Activated CD4-positive, alpha-beta T cell treated with anti-CD3 and anti-CD28 coated beads, Interleukin-2, amount 10 ng/mL, durations not matched to agents 7 days and 5 days (primary cell): ENCODE results near the gene UPK2. TPM values are rescaled to one million over a fixed set of nuclear protein-coding genes. Genes with fewer than 3 reads are reported as not detected.
A peak's percentile ranks its signal among the peaks of the same experiment; 100 is the strongest.
"Not testable (repeated sequence)": the region's sequence is repeated elsewhere in the genome, so short reads cannot be mapped to it uniquely, and the experiment has no call there.

ENCODE experiments used
- CTCF ChIA-PET: fragments of 350-600 bp; sonication (Branson Sonifier 250); formaldehyde crosslinking; loops from one replicate; lab custom pipeline; 2021; ENCODE audit warnings: antibody characterized with exemption; lab: Charles Lee
- POLR2A ChIA-PET: fragments of 350-600 bp; sonication (Branson Sonifier 250); formaldehyde crosslinking; loops from one replicate; lab custom pipeline; 2021; ENCODE audit warnings: antibody characterized with exemption; lab: Charles Lee
- DNase-seq: peaks from one replicate; pipeline ENCODE4 v3.0.0-alpha.2; 2020
- H3K27ac Mint-ChIP-seq: one replicate; pipeline ENCODE4 v1.8.0; 2021; ENCODE audit warnings: mild to moderate bottlenecking, moderate library complexity, mixed read lengths
- H3K27me3 Mint-ChIP-seq: one replicate; pipeline ENCODE4 v1.8.0; 2021; ENCODE audit warnings: mixed read lengths
- H3K36me3 Mint-ChIP-seq: one replicate; pipeline ENCODE4 v1.8.0; 2021; ENCODE audit warnings: low read depth, mixed read lengths
- H3K4me1 Mint-ChIP-seq: one replicate; pipeline ENCODE4 v1.8.0; 2021; ENCODE audit warnings: mixed read lengths
- H3K4me3 Mint-ChIP-seq: one replicate; pipeline ENCODE4 v1.8.0; 2021; ENCODE audit warnings: mild to moderate bottlenecking, moderate library complexity, mixed read lengths
- H3K9me3 Mint-ChIP-seq: one replicate; pipeline ENCODE4 v1.8.0; 2021; ENCODE audit warnings: mixed read lengths
- total RNA-seq, 2 experiments: library from RNA; stranded (reverse); gene quantifications; one replicate each; pipeline ENCODE4 v1.2.3, GENCODE V29; 2021

UPK2 gene
- total RNA-seq, 2 experiments from 2014 or later: 0.60 TPM; not detected in 1

DNA sequence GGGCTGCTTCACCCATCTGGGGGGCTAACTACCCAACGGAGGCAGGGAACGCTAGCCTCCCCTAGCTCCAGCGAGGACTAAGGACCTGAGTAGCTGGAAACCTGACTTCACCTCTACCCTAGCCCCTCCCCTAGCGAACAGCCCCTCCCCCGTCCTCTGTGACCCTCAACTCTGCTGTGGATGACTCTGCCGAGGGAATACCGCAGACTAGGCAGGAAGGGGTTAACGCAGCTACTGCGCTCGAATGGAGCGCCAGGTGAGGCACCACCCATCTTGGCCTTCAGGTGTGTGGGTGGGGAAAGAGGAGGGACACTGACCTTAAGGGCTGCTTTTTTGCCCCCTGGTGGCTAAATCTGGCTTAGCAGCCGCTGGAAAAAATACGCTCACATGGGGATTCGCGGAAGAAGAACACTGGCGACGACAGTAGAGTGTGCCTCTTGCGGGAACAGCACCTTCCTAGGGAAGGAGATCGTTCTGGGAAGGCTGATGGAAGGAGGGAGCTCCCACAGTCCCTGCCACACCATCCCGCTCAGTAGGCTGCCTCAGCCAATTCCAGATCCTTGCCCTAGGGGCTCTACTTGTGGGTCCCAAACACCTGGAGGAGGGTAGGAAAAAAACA, 25.9 kb upstream of the UPK2 start:
- Mint-ChIP-seq H3K36me3 (no peaks in the 10 kb centered on the region), H3K4me3 (peak overlapping the region; percentile 93), H3K27me3 (peaks cover 2% of the 10 kb centered on the region), H3K4me1 (peaks cover 46% of the 10 kb centered on the region), H3K9me3 (no peaks in the 10 kb centered on the region), H3K27ac (peak overlapping the region; percentile 98)
- POLR2A ChIA-PET: interaction anchor here (0.7 kb wide), 1 partner anchor 10 kb away, joined by 4 read pairs; no protein-coding TSS in a partner anchor
- CTCF ChIA-PET: interaction anchor here (0.6 to 5.0 kb wide), 19 partner anchors 9 to 270 kb away, joined by 3 to 53 read pairs (median 5); partner anchors contain the start of genes C2CD2L, CXCR5, DDX6 and UPK2
- peak; percentile 90 for DNase-seq

DNA sequence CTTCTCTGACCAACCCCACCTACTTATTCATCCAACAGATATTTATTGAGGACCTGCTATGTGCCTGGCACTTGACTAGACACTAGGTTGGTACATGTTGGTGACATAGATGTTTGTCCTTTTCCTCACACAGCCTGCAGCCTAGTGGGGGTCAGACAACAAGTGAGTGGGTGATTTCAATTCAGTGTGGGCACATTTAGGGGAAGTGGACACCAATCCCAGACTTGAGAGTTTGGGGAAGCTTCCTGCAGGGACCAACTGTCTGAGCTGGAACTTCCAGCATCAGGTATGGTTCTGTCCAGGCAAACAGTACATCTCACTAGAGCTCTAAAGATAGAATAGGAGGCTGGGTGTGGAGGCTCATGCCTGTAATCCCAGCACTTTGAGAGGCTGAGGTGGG, 24.5 kb upstream of the UPK2 start:
- H3K27me3 Mint-ChIP-seq: no peaks in the 10 kb centered on the region
- H3K27ac Mint-ChIP-seq: no peak overlapping the region
- no peaks in the 10 kb centered on the region for H3K36me3 Mint-ChIP-seq
- peaks cover 41% of the 10 kb centered on the region for H3K4me1 Mint-ChIP-seq
- H3K9me3 Mint-ChIP-seq: no peaks in the 10 kb centered on the region
- no peak overlapping the region for H3K4me3 Mint-ChIP-seq
- DNase-seq: no peak
- ChIA-PET CTCF (interaction anchor here (0.8 to 5.0 kb wide), 8 partner anchors 9 to 242 kb away, joined by 3 to 53 read pairs (median 12); partner anchors contain the start of genes DDX6 and UPK2), POLR2A (no interaction called here)

DNA sequence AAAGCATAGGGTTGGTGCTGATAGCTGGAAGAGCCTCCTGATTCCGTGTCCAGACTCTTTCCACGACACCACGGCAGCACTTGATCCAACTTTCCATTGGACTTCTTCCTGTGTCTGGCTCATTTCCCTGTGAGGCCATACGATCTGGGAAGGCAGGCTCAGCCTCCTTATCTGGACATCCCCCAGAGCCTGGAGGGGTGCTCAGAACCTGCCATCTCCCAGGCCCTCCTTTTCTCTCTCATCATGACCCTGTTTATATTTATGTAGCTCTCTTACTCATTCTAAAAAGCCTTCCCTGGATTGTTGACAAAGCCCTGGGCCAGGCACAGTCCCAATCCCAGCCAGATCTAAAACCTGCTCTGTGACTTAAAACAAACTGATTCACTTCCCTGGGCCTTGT, 22.6 kb upstream of the UPK2 start:
- ChIA-PET CTCF (interaction anchor here (0.6 to 2.7 kb wide), 7 partner anchors 8 to 267 kb away, joined by 3 to 8 read pairs (median 4); partner anchors contain the start of gene BCL9L), POLR2A (no interaction called here)
- no peaks in the 10 kb centered on the region for H3K9me3 Mint-ChIP-seq

DNA sequence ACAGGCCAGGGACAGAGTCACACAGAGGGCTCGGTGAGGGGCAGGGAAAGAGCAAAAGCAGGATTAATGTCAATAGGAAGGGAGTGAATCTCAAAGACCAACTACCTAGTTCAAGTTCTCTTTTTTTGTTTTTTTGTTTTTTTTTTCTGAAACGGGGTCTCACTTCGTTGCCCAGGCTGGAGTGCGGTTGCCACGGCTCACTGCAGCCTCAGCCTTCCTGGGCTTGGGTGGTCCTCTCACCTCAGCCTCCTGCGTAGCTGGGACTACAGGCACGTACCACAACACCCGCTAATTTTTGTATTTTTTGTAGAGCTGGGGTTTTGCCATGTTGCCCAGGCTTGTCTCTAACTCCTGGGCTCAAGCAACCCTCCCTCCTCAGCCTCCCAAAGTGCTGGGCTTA, 20.7 kb upstream of the UPK2 start:
- no peaks in the 10 kb centered on the region for H3K27me3 Mint-ChIP-seq
- no peak overlapping the region for H3K4me3 Mint-ChIP-seq
- no peaks in the 10 kb centered on the region for H3K9me3 Mint-ChIP-seq
- H3K36me3 Mint-ChIP-seq: no peaks in the 10 kb centered on the region
- DNase-seq: no peak
- H3K27ac Mint-ChIP-seq: no peak overlapping the region
- ChIA-PET POLR2A (no interaction called here), CTCF (interaction anchor here (0.6 to 2.7 kb wide), 8 partner anchors 9 to 323 kb away, joined by 3 to 13 read pairs (median 4); partner anchors contain the start of gene BCL9L)
- H3K4me1 Mint-ChIP-seq: peaks cover 42% of the 10 kb centered on the region

More for the DNA sequence above, 22.6 kb upstream of the UPK2 start:
- Mint-ChIP-seq H3K4me3 (no peak overlapping the region), H3K27ac (no peak overlapping the region), H3K27me3 (no peaks in the 10 kb centered on the region), H3K4me1 (peaks cover 26% of the 10 kb centered on the region), H3K36me3 (no peaks in the 10 kb centered on the region)
- DNase-seq: no peak

DNA sequence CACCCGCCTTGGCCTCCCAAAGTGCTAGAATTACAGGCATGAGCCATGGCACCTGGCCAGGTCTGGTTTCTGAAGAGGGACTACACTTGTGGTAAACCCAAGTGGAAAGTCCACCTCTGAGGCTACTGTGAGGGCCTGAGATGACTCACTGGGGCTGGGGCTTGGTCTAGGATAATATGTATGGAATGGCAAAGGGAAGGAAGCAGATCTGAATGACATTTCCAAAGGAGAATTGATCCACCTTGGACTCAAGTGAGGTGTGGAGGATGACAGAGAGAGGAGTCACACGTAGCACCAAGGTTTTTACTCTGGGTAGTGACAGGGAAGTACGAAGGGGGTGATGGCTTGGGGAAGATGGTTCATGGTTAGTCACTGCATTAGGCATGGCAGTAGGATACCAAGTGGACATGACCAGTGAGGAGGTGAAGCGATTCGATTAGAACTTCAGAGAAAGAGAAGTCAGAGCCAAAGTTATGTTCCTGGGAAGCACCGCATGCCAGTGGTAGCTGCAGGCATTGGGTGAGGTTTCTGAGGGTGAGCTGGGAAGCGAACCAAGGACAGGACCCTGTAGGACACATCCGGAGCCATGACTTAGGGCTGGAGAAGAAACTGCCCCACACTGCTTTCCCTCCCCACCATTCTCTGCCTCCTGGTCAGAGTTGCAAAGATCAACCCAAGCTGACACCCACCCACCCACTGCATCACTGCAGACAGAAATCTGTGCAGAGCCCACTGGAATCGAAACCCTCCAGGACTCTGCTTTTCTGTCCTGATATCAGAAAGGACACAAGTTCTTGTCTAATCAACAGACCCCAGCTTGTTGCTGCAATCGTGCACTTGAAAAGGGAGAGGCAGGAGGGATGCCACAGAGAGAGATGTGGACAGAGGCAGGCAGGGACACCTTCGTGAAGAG, 17.4 kb upstream of the UPK2 start:
- no peaks in the 10 kb centered on the region for H3K36me3 Mint-ChIP-seq
- no peak overlapping the region for H3K4me3 Mint-ChIP-seq
- CTCF ChIA-PET: interaction anchor here (1.5 to 6.1 kb wide), 2 partner anchors 9 to 12 kb away, joined by 4 to 53 read pairs; no protein-coding TSS in a partner anchor
- H3K4me1 Mint-ChIP-seq: peaks cover 41% of the 10 kb centered on the region
- no peaks in the 10 kb centered on the region for H3K9me3 Mint-ChIP-seq
- no peak for DNase-seq
- POLR2A ChIA-PET: no interaction called here
- H3K27ac Mint-ChIP-seq: peak overlapping the region; percentile 38
- H3K27me3 Mint-ChIP-seq: no peaks in the 10 kb centered on the region

DNA sequence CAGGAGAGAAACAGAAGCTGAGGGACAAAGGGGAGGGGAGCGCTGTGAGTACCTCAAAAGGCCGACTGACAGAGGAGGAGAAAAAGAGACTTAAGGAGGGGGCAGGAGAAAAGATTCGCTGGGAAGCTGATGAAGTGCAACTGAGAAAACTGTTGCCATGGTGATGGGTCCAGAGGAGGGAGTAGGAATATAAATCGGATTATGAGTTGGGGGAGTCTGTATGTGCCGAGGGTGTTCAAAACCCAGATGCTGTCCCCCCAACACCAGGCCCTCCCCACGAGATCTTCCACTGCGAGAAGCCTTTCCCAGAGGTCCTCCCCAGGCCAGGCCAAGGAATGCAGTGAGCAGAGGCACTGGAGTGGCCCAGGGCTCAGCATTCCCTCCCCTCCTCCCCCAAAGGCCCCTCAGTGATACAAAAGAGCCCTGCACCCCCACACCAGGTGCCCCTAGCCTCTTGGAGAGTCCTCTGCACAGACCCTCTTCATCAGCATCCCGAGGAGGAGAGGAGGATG, 16.6 kb upstream of the UPK2 start:
- Mint-ChIP-seq H3K4me1 (peaks cover 41% of the 10 kb centered on the region), H3K36me3 (no peaks in the 10 kb centered on the region), H3K9me3 (no peaks in the 10 kb centered on the region), H3K4me3 (no peak overlapping the region), H3K27me3 (no peaks in the 10 kb centered on the region), H3K27ac (peak overlapping the region; percentile 38)
- ChIA-PET CTCF (interaction anchor here (1.0 to 6.1 kb wide), 5 partner anchors 10 to 63 kb away, joined by 3 to 53 read pairs (median 4); no protein-coding TSS in a partner anchor), POLR2A (interaction anchor here (0.9 kb wide), 1 partner anchor 9 kb away, joined by 4 read pairs; no protein-coding TSS in a partner anchor)
- no peak for DNase-seq

DNA sequence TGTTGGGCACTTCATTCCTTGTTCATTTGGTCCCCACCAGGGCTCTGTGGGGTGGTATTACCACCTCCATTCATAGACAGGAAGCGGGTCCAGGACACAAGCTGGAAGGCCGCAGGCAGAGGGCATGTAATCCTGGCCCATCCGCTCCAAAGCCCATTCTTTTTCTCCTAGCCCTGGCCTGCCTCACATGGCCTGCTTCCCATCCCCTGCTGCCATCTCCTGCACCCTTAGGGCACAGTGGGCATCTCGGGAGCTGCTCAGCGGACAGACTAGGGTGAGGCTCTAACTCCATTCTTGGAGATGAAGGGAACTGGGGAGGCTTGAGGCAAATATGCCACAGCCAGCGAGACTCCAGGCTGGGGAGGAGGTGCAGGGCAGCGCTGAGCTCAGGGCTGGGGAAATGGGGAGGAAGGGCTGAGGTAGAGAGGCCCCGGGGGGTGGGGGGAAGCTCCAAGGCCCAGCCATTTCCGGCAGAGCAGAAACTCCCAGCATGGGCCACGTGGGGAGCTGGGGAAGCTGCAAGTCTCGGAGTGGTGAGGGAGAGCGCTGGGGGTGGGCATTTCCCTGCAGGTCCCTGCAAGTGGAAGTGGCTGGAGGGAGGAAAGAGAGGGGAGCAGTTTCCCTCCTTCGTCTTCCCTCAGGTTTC, 16.0 kb upstream of the UPK2 start:
- peak overlapping the region; percentile 84 for H3K27ac Mint-ChIP-seq
- peak; percentile 69 for DNase-seq
- no peaks in the 10 kb centered on the region for H3K36me3 Mint-ChIP-seq
- no peaks in the 10 kb centered on the region for H3K27me3 Mint-ChIP-seq
- ChIA-PET CTCF (interaction anchor here (0.6 to 6.1 kb wide), 5 partner anchors 10 to 63 kb away, joined by 3 to 53 read pairs (median 4); no protein-coding TSS in a partner anchor), POLR2A (interaction anchor here (0.9 kb wide), 1 partner anchor 10 kb away, joined by 4 read pairs; no protein-coding TSS in a partner anchor)
- H3K4me3 Mint-ChIP-seq: peak overlapping the region; percentile 30
- peaks cover 43% of the 10 kb centered on the region for H3K4me1 Mint-ChIP-seq
- H3K9me3 Mint-ChIP-seq: no peaks in the 10 kb centered on the region

DNA sequence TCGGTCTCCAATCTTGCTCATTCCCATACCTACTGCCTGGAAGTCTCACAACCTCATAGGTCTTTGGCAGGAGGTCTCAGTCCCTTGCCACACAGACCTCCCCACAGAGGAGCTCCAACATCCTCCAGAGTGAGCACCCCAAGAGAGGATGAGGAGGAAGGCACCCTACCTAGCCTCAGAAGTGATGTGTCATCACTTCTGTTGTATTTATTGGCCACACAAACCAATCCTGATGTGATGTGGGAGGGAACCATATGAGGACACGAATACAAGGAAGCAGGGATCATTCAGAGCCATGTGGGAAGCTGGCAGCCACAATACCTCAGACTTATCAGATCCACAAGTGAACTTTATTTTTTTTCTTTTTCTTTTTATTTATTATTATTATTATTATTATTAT, 9.0 kb upstream of the UPK2 start:
- peaks cover 22% of the 10 kb centered on the region for H3K27me3 Mint-ChIP-seq
- no peak overlapping the region for H3K27ac Mint-ChIP-seq
- POLR2A ChIA-PET: no interaction called here
- H3K4me3 Mint-ChIP-seq: no peak overlapping the region
- no peak for DNase-seq
- peaks cover 10% of the 10 kb centered on the region for H3K4me1 Mint-ChIP-seq
- no peaks in the 10 kb centered on the region for H3K9me3 Mint-ChIP-seq
- CTCF ChIA-PET: interaction anchor here (0.6 to 1.4 kb wide), 3 partner anchors 17 to 218 kb away, joined by 3 to 4 read pairs (median 3); no protein-coding TSS in a partner anchor
- no peaks in the 10 kb centered on the region for H3K36me3 Mint-ChIP-seq

DNA sequence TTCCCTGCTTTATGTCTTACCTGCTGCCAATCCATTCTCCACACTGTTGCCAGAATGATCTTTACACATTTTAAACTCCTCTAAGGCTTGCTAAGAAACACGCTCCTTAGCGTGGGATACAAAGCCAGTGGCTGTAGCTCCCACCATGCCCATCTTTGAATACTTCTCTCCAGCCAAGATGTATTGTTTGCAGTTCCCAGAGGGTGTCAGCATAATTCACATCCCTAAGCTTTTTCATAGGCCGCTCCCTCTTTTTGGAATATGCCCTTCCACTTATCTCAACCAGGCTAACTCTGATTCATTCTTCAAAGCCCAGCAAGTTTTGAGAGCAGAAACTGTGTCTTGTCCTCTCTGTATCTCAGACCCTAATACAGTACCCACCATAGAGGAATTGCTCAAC, 8.1 kb upstream of the UPK2 start:
- Mint-ChIP-seq H3K4me3 (no peak overlapping the region), H3K27ac (no peak overlapping the region), H3K9me3 (no peaks in the 10 kb centered on the region), H3K4me1 (peaks cover 10% of the 10 kb centered on the region), H3K27me3 (peaks cover 23% of the 10 kb centered on the region), H3K36me3 (no peaks in the 10 kb centered on the region)
- ChIA-PET POLR2A (no interaction called here), CTCF (interaction anchor here (1.0 kb wide), 2 partner anchors 26 to 70 kb away, joined by 3 to 4 read pairs; no protein-coding TSS in a partner anchor)
- no peak for DNase-seq

DNA sequence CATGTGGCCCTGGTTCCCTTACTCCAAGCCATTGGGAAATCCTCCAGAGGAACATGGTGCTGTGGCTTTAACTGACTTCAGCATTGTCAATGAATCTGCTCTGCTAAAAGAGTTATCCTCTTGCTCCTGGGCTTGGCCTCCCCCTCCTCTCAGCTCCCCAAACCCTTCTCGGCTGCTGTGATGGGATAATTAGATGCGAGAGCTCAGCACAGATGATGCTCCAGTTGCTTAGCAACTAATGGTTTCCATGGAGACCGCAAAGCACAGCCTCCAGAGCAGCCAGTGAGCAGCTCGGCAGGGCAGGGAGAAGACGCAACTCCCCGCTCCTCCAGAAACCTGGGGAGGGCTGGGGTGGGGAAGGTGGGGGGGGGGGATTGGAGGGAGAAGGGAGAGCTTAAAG, 2.8 kb upstream of the UPK2 start:
- H3K9me3 Mint-ChIP-seq: no peaks in the 10 kb centered on the region
- no peaks in the 10 kb centered on the region for H3K36me3 Mint-ChIP-seq
- peak; percentile 20 for DNase-seq
- H3K27ac Mint-ChIP-seq: no peak overlapping the region
- ChIA-PET CTCF (interaction anchor here (0.6 to 2.1 kb wide), 5 partner anchors 10 to 368 kb away, joined by 3 to 5 read pairs (median 4); no protein-coding TSS in a partner anchor), POLR2A (no interaction called here)
- H3K27me3 Mint-ChIP-seq: peaks cover 20% of the 10 kb centered on the region
- peaks cover 4% of the 10 kb centered on the region for H3K4me1 Mint-ChIP-seq
- no peak overlapping the region for H3K4me3 Mint-ChIP-seq

DNA sequence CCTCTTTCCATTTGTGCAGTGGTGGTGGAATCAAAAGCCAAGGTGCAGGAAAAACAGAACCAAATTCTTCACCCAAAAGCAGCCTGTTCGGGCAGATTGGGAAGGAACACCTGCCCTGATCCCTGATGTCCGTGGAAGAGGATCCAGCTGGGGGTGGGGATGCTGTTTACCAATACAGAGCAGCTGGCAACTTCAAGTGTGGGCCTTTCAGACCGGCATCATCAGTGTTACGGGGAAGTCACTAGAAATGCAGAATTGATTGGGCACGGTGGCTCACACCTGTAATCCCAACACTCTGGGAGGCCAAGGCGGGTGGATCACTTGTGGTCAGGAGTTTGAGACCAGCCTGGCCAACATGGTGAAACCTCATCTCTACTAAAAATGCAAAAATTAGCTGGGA, 2.1 kb upstream of the UPK2 start:
- H3K27me3 Mint-ChIP-seq: peaks cover 19% of the 10 kb centered on the region
- H3K9me3 Mint-ChIP-seq, H3K36me3 Mint-ChIP-seq, DNase-seq, H3K27ac Mint-ChIP-seq, POLR2A ChIA-PET, H3K4me1 Mint-ChIP-seq, H3K4me3 Mint-ChIP-seq: not testable (repeated sequence)
- CTCF ChIA-PET: interaction anchor here (0.8 to 1.4 kb wide), 3 partner anchors 9 to 48 kb away, joined by 3 to 4 read pairs (median 3); no protein-coding TSS in a partner anchor
